PFSK-1 (cell line): ENCODE results near the gene WDR7.

Experiments
- FOXP2 ChIP-seq: optimal IDR thresholded peaks from 2 replicates; pipeline ENCODE3; 2011; ENCODE audit warnings: borderline replicate concordance, control low read depth, inconsistent platforms; ENCODE audit not compliant: insufficient read depth; ENCODE audit errors: extremely low read length, extremely low read depth
- POLR2AphosphoS5 ChIP-seq: IDR thresholded peaks from 2 replicates; pipeline ENCODE4 v1.6.1; 2012; ENCODE audit warnings: low read depth, mild to moderate bottlenecking, control low read depth, low read length, moderate library complexity
- REST ChIP-seq, 2 experiments: IDR thresholded peaks; 2 replicates each; pipeline versions ENCODE4 v1.6.1 to v1.8.0; 2011 to 2012; ENCODE audit warnings: low read depth in 2 of 2, low read length in 2 of 2, control low read depth in 1 of 2, inconsistent platforms in 1 of 2, mild to moderate bottlenecking in 1 of 2, moderate library complexity in 1 of 2; ENCODE audit not compliant: insufficient read depth in 1 of 2
- SIN3A ChIP-seq: IDR thresholded peaks from 2 replicates; pipeline ENCODE4 v1.6.1; 2012; ENCODE audit warnings: mild to moderate bottlenecking, low read length, moderate library complexity, borderline replicate concordance; ENCODE audit not compliant: insufficient read depth
- TAF1 ChIP-seq: IDR thresholded peaks from 2 replicates; pipeline ENCODE4 v1.6.1; 2012; ENCODE audit warnings: low read length, control low read depth, borderline replicate concordance; ENCODE audit not compliant: insufficient read depth

GRCh38 chr18:56841836-56842235 lies 190.7 kb downstream of the WDR7 start:
- TF ChIP-seq POLR2AphosphoS5 (no peak), SIN3A (no peak), TAF1 (no peak), REST (IDR thresholded peaks at IDR 0.05; ENCODE audit: insufficient read depth in 1 of 2, low read depth in 2 of 2, low read length in 2 of 2) (no peak), FOXP2 (no peak)
